AG04449 (cell line): ENCODE results near the gene FAM47B.

Source experiments
- CTCF ChIA-PET: fragments of 350-600 bp; formaldehyde crosslinking; extraction: SDS; loops from one replicate; lab custom pipeline; 2021; ENCODE audit warnings: antibody characterized with exemption; lab: Yijun Ruan, JAX
- POLR2A ChIA-PET: fragments of 400-600, 350-600 bp; formaldehyde crosslinking; extraction: SDS; loops from one replicate; lab custom pipeline; 2020; ENCODE audit warnings: antibody characterized with exemption, inconsistent platforms; lab: Yijun Ruan, JAX
- DNase-seq: peaks from one replicate; pipeline ENCODE4 v3.0.0-alpha.2; 2010; ENCODE audit warnings: low read depth, low spot score
- H3K4me3 ChIP-seq: 2 replicates; pipeline ENCODE4 v1.5.1; 2011; ENCODE audit warnings: low read depth, mild to moderate bottlenecking, control low read depth, low read length
- TF ChIP-seq, protein P1 (sequence below): IDR thresholded peaks from one replicate; pipeline ENCODE4 v1.5.1; 2011; ENCODE audit warnings: mild to moderate bottlenecking, moderate library complexity, low read length, control low read depth, inconsistent platforms; ENCODE audit not compliant: insufficient read depth; ENCODE audit errors: missing control alignments

The FAM47B gene

GRCh38 chrX:34942496-34942895 is at the start of gene FAM47B:
FAM47B (plus strand) TSS chrX:34942796; CDS start chrX:34942832, 36 bp downstream.
- ChIA-PET CTCF (no interaction called here), POLR2A (no interaction called here)
- H3K4me3 ChIP-seq = no peak within 1 kb of the TSS
- DNase-seq = no peak
- TF ChIP-seq, protein P1, sequence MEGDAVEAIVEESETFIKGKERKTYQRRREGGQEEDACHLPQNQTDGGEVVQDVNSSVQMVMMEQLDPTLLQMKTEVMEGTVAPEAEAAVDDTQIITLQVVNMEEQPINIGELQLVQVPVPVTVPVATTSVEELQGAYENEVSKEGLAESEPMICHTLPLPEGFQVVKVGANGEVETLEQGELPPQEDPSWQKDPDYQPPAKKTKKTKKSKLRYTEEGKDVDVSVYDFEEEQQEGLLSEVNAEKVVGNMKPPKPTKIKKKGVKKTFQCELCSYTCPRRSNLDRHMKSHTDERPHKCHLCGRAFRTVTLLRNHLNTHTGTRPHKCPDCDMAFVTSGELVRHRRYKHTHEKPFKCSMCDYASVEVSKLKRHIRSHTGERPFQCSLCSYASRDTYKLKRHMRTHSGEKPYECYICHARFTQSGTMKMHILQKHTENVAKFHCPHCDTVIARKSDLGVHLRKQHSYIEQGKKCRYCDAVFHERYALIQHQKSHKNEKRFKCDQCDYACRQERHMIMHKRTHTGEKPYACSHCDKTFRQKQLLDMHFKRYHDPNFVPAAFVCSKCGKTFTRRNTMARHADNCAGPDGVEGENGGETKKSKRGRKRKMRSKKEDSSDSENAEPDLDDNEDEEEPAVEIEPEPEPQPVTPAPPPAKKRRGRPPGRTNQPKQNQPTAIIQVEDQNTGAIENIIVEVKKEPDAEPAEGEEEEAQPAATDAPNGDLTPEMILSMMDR = no peak

GRCh38 chrX:34893741-34894140 is 48.9 kb upstream of the FAM47B start:
- POLR2A ChIA-PET = no interaction called here
- no peak overlapping the region for H3K4me3 ChIP-seq
- no peak for DNase-seq
- TF ChIP-seq, protein P1 = no peak
- CTCF ChIA-PET = interaction anchor here (1.5 kb wide), 1 partner anchor 8 kb away, joined by 4 read pairs; no protein-coding TSS in a partner anchor

DNA sequence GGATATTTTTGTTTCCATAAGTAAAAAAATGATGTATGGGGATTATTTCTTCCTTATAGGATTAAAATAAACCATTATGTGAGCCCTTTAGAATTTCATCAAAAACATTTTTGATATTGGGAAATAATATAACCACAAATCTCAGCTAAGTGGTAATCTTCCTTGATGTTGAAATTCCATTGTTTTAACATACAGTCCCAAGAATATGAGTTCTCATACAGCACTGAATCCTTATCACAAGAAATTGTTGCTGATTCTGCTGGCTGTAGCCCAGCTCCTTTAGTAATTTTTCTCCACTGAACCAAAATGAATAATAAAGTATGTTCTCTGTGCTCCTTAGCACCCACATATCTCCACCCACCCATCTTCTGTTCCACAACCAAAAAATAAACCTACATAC is 41.9 kb upstream of the FAM47B start:
- TF ChIP-seq, protein P1 = no peak
- ChIA-PET POLR2A (no interaction called here), CTCF (interaction anchor here (2.1 to 3.1 kb wide), 2 partner anchors 18 to 263 kb away, joined by 6 to 10 read pairs; no protein-coding TSS in a partner anchor)
- no peak overlapping the region for H3K4me3 ChIP-seq
- no peak for DNase-seq

- POLR2A ChIA-PET = interaction anchor here (0.6 kb wide), 1 partner anchor 27 kb away, joined by 3 read pairs; no protein-coding TSS in a partner anchor
- no peak for DNase-seq
- CTCF ChIA-PET = interaction anchor here (1.2 to 3.1 kb wide), 3 partner anchors 9 to 264 kb away, joined by 4 to 10 read pairs (median 6); no protein-coding TSS in a partner anchor
- H3K4me3 ChIP-seq = no peak overlapping the region
- TF ChIP-seq, protein P1 = no peak
These were observed 40.8 kb upstream of the FAM47B start for GRCh38 chrX:34901761-34902160.

DNA sequence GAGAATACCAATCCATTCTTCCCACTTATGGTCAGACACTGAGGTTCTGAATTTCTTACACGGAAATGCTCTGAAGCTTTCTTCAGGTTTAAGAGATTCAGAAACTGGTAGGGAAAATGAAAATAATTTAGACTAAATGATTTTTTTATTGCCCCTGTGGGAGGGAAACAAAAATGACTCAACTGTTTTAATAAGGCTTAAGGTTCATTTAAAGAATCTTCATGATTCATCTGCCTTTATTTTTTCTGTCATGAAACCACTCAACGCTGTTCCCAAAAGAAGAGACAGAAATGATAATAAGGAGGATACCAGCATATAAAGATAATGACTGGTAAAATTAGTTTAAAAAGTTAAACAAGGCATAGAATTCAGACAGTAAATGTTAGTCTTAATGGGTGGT is 39.3 kb upstream of the FAM47B start:
- no peak overlapping the region for H3K4me3 ChIP-seq
- ChIA-PET POLR2A (no interaction called here), CTCF (interaction anchor here (3.1 kb wide), 1 partner anchor 15 kb away, joined by 10 read pairs; no protein-coding TSS in a partner anchor)
- TF ChIP-seq, protein P1 = no peak
- no peak for DNase-seq

DNA sequence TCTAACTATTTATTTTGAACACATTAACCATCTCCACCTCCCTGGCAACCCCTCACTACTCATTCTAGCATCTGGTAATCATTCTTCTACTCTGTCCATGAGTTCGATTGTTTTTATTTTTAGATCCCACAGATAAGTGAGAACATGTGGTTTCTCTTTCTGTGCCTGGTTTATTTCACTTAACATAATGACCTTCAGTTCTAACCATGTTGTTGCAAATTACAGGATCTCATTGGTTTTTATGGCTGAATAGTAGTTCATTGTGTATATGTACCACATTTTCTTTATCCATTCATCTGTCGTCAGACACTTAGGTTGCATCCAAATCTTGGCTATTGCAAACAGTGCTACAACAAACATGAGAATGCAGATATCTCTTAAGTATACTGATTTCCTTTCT is 33.4 kb upstream of the FAM47B start:
- ChIA-PET POLR2A (no interaction called here), CTCF (no interaction called here)
- TF ChIP-seq, protein P1 = no peak
- H3K4me3 ChIP-seq = no peak overlapping the region
- DNase-seq = no peak
